GM23338 (cell line): ENCODE results near the gene TBRG4. TPM values are rescaled to one million over a fixed set of nuclear protein-coding genes. Genes with fewer than 3 reads are reported as not detected.

Source experiments
- ATAC-seq: fragments of 200-7000 bp; cut with Tn5 transposase; 3 replicates; pipeline ENCODE4 v1.9.1; 2020
- DNase-seq: peaks from one replicate; pipeline ENCODE4 v3.0.0-alpha.2; 2015; ENCODE audit warnings: low spot score
- H2AFZ ChIP-seq: fragments of 200-600 bp; sonication (generic); 2 replicates; pipeline ENCODE4 v1.8.0; 2016; ENCODE audit warnings: antibody characterized with exemption, mild to moderate bottlenecking, moderate library complexity
- H3F3A ChIP-seq: fragments of 200-600 bp; sonication (generic); replicated peaks from 2 replicates; pipeline ENCODE4 v1.8.0; 2017; ENCODE audit warnings: antibody characterized with exemption, mixed run types, low read depth
- H3K27ac ChIP-seq: fragments of 200-600 bp; sonication (generic); 2 replicates; pipeline ENCODE4 v1.6.1; 2016; ENCODE audit warnings: low read depth
- H3K27me3 ChIP-seq: fragments of 200-600 bp; sonication (generic); 2 replicates; pipeline ENCODE4 v1.8.0; 2016; ENCODE audit warnings: mild to moderate bottlenecking, mixed run types, moderate library complexity; ENCODE audit not compliant: insufficient read depth
- H3K36me3 ChIP-seq: fragments of 200-600 bp; sonication (generic); 2 replicates; pipeline ENCODE4 v1.8.0; 2016; ENCODE audit warnings: mild to moderate bottlenecking; ENCODE audit not compliant: insufficient read depth
- H3K4me1 ChIP-seq: fragments of 200-600 bp; sonication (generic); 2 replicates; pipeline ENCODE4 v1.8.0; 2016; ENCODE audit warnings: mild to moderate bottlenecking, moderate library complexity; ENCODE audit not compliant: insufficient read depth
- H3K4me2 ChIP-seq: fragments of 200-600 bp; sonication (generic); 2 replicates; pipeline ENCODE4 v1.7.1; 2017; ENCODE audit warnings: mixed run types
- H3K4me3 ChIP-seq: fragments of 200-600 bp; sonication (generic); 2 replicates; pipeline ENCODE4 v1.6.1; 2016; ENCODE audit warnings: mixed run types
- H3K79me2 ChIP-seq: fragments of 200-600 bp; sonication (generic); replicated peaks from 2 replicates; pipeline ENCODE4 v1.8.0; 2017; ENCODE audit warnings: mild to moderate bottlenecking; ENCODE audit not compliant: insufficient read depth
- H3K9me2 ChIP-seq: fragments of 200-600 bp; sonication (generic); 2 replicates; pipeline ENCODE4 v1.8.0; 2017; ENCODE audit not compliant: insufficient read depth
- H4K20me1 ChIP-seq: fragments of 200-600 bp; sonication (generic); replicated peaks from 2 replicates; pipeline ENCODE4 v1.8.0; 2017; ENCODE audit warnings: mild to moderate bottlenecking; ENCODE audit not compliant: insufficient read depth
- H3K27ac Mint-ChIP-seq: 2 replicates; pipeline ENCODE4 v1.8.0; 2020; ENCODE audit warnings: inconsistent platforms, mild to moderate bottlenecking, moderate library complexity, mixed read lengths
- H3K27me3 Mint-ChIP-seq: 3 replicates; pipeline ENCODE4 v1.8.0; 2022; ENCODE audit warnings: low read depth, mild to moderate bottlenecking, moderate library complexity, mixed read lengths, inconsistent platforms; ENCODE audit not compliant: insufficient read depth, poor library complexity
- H3K36me3 Mint-ChIP-seq: 3 replicates; pipeline ENCODE4 v1.8.0; 2021; ENCODE audit warnings: low read depth, mild to moderate bottlenecking, inconsistent platforms, moderate library complexity, mixed read lengths
- H3K4me1 Mint-ChIP-seq: 3 replicates; pipeline ENCODE4 v1.8.0; 2020; ENCODE audit warnings: mild to moderate bottlenecking, inconsistent platforms, mixed read lengths
- H3K4me3 Mint-ChIP-seq: 3 replicates; pipeline ENCODE4 v1.8.0; 2021; ENCODE audit warnings: moderate library complexity, mild to moderate bottlenecking, inconsistent platforms, mixed read lengths
- H3K9me3 Mint-ChIP-seq: 3 replicates; pipeline ENCODE4 v1.8.0; 2020; ENCODE audit warnings: moderate library complexity, mild to moderate bottlenecking, inconsistent platforms, mixed read lengths
- CREB1 ChIP-seq: fragments of 250-450 bp; sonication (Bioruptor Pico); IDR thresholded peaks from 2 replicates; pipeline ENCODE4 v1.5.0; 2020; ENCODE audit warnings: low read depth, mild to moderate bottlenecking, moderate library complexity
- CTCF ChIP-seq, 2 experiments: fragments of 200-600 bp in 1 of 2; sonication (generic) in 1 of 2; conservative IDR thresholded peaks; 2 replicates each; pipeline versions ENCODE4 v1.5.1 to v1.6.1; 2016 to 2017; ENCODE audit warnings: antibody characterized with exemption in 2 of 2, low read depth in 2 of 2, mild to moderate bottlenecking in 2 of 2, moderate library complexity in 1 of 2
- ETS1 ChIP-seq: IDR thresholded peaks from 2 replicates; pipeline ENCODE4 v1.6.1; 2016; ENCODE audit warnings: antibody characterized with exemption
- EZH2 ChIP-seq: fragments of 200-600 bp; sonication (generic); IDR thresholded peaks from one replicate; pipeline ENCODE4 v1.8.0; 2017; ENCODE audit warnings: antibody characterized with exemption, mild to moderate bottlenecking, low read depth; ENCODE audit not compliant: unreplicated experiment
- EZH2phosphoT487 ChIP-seq: fragments of 200-600 bp; sonication (generic); IDR thresholded peaks from one replicate; pipeline ENCODE4 v1.8.1; 2018; ENCODE audit warnings: antibody characterized with exemption; ENCODE audit not compliant: unreplicated experiment
- JUNB ChIP-seq: IDR thresholded peaks from one replicate; pipeline ENCODE4 v1.6.1; 2016; ENCODE audit warnings: antibody characterized with exemption; ENCODE audit not compliant: unreplicated experiment
- NANOG ChIP-seq: IDR thresholded peaks from 2 replicates; pipeline ENCODE4 v1.6.1; 2016; ENCODE audit warnings: antibody characterized with exemption, borderline replicate concordance
- POLR2AphosphoS5 ChIP-seq: IDR thresholded peaks from 2 replicates; pipeline ENCODE4 v1.6.1; 2016; ENCODE audit warnings: antibody characterized with exemption, low read depth
- REST ChIP-seq: IDR thresholded peaks from one replicate; pipeline ENCODE4 v1.6.1; 2018; ENCODE audit warnings: antibody characterized with exemption; ENCODE audit not compliant: unreplicated experiment
- STAT1 ChIP-seq: IDR thresholded peaks from one replicate; pipeline ENCODE4 v1.6.1; 2016; ENCODE audit warnings: antibody characterized with exemption; ENCODE audit not compliant: unreplicated experiment
- ZNF114 ChIP-seq: fragments of 250-450 bp; sonication (Bioruptor Pico); IDR thresholded peaks from 2 replicates; pipeline ENCODE4 v1.5.0; 2020; ENCODE audit warnings: mild to moderate bottlenecking, moderate library complexity
- ZNF331 ChIP-seq: fragments of 250-450 bp; sonication (Bioruptor Pico); IDR thresholded peaks from 2 replicates; pipeline ENCODE4 v1.5.0; 2020; ENCODE audit warnings: low read depth, mild to moderate bottlenecking, moderate library complexity
- ZNF462 ChIP-seq: fragments of 250-450 bp; sonication (Bioruptor Pico); IDR thresholded peaks from 2 replicates; pipeline ENCODE4 v1.5.0; 2020; ENCODE audit warnings: mild to moderate bottlenecking, moderate library complexity
- polyA plus RNA-seq: library from polyadenylated mRNA; unstranded; fragments of >200 nt; fragmentation: Nextera tagmentation; extraction: Ambion mirVana; gene quantifications from 2 replicates; pipeline ENCODE4 v1.2.1, GENCODE V29; 2016
- total RNA-seq: library from RNA; depleted of rRNA; stranded (reverse); fragments of >200 nt; shearing (Covaris generic); gene quantifications from 2 replicates; pipeline ENCODE4 v1.2.3, GENCODE V29; 2014

The TBRG4 gene
- total and polyA plus RNA-seq, 2 experiments from 2014 or later, result 72.5 to 162 TPM

GRCh38 chr7:45073786-45074527 is 37.5 kb downstream of the TBRG4 start:
- no peaks in the 10 kb centered on the region for H3K36me3 ChIP-seq
- Mint-ChIP-seq H3K4me3 (no peak overlapping the region), H3K27me3 (peaks cover 7% of the 10 kb centered on the region), H3K4me1 (peaks cover 10% of the 10 kb centered on the region; the same call in 2 of the 3 replicates), H3K27ac (no peak overlapping the region), H3K9me3 (peaks cover 4% of the 10 kb centered on the region; the same call in 1 of the 3 replicates), H3K36me3 (peaks cover 26% of the 10 kb centered on the region)
- no peaks in the 10 kb centered on the region for H3K79me2 ChIP-seq
- no peak overlapping the region for H2AFZ ChIP-seq
- H3F3A ChIP-seq, result no peaks in the 10 kb centered on the region
- H3K27ac ChIP-seq, result no peak overlapping the region
- H3K9me2 ChIP-seq, result no peaks in the 10 kb centered on the region
- H3K4me3 ChIP-seq, result no peak overlapping the region
- no peaks in the 10 kb centered on the region for H3K27me3 ChIP-seq
- no peaks in the 10 kb centered on the region; the same call in 1 of the 2 replicates for H4K20me1 ChIP-seq
- no peak for DNase-seq
- H3K4me2 ChIP-seq, result no peak overlapping the region
- no peak for TF ChIP-seq STAT1
- TF ChIP-seq ZNF331 (CRISPR knock-in tag), result no peak
- TF ChIP-seq EZH2, result no peak
- no peak for TF ChIP-seq JUNB
- no peak for TF ChIP-seq ETS1
- TF ChIP-seq CTCF (conservative IDR thresholded peaks at IDR 0.05; ENCODE audit: low read depth in 2 of 2), result no peak
- TF ChIP-seq POLR2AphosphoS5, result no peak
- no peak for TF ChIP-seq CREB1 (CRISPR knock-in tag)
- TF ChIP-seq EZH2phosphoT487, result no peak
- TF ChIP-seq NANOG, result no peak
- no peak for TF ChIP-seq ZNF462 (CRISPR knock-in tag)
- TF ChIP-seq ZNF114, result no peak
- TF ChIP-seq REST, result no peak
- no peak for ATAC-seq
- H3K4me1 ChIP-seq, result no peaks in the 10 kb centered on the region
